Endometrial microvascular endothelial cells (primary cell): ENCODE measurements around the gene TNNT2. TPM values are rescaled to one million over a fixed set of nuclear protein-coding genes. Genes with fewer than 3 reads are reported as not detected.

Experiments used
- in situ Hi-C: cut with HindIII; loops from 2 replicates; pipeline ENCODE4 v1.10.0; 2017; ENCODE audit warnings: low sequenced_read_pairs, low pct_unique_long_range_greater_than_20kb; ENCODE audit errors: inconsistent ontology term
- total RNA-seq: library from RNA; depleted of rRNA; stranded (reverse); fragments of >200 nt; gene quantifications from one replicate; pipeline ENCODE4 v1.2.3, GENCODE V29; 2015; ENCODE audit errors: inconsistent ontology term

TNNT2 gene
- total RNA-seq, 1 donor from 2014 or later, result not detected

DNA sequence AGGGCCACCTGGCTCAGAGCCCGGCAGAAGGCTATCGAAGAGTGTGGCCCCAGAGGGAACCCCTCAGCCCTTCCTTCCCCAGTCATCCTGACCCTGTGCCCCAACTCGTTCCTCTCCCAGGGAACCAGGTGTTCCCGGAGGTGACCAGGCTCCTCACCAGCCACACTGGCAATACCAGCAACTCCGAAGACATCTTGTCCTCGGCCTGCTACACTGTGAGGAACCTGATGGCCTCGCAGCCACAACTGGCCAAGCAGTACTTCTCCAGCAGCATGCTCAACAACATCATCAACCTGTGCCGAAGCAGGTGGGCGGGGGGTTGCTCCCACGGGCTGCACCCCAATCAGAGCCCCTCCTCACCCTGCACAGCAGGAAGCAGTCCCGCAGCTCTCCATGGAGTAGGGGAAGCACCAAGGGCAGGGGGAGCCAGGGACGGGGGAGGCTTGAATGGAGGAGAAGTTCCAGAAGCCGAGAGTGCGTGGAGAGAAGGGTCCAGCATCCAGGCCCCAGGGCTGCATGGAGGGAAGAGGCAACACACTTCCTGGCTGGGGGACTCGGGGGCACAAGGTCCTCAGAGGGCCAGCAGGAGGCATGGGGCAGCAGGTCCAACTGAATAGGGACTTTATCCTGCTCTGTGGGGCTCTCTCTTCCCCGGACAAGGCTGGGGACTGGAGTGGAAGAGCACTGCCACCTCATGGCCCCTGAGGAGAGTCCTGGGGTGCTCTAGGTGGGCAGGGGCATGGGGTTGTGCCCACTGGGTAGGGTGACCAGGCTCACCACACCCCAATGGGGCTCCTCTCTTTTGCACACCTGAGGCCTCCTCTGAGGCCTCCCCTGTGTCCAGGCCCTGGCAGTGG lies 52.4 kb downstream of the TNNT2 start:
- in situ Hi-C loops, result no loop called here

DNA sequence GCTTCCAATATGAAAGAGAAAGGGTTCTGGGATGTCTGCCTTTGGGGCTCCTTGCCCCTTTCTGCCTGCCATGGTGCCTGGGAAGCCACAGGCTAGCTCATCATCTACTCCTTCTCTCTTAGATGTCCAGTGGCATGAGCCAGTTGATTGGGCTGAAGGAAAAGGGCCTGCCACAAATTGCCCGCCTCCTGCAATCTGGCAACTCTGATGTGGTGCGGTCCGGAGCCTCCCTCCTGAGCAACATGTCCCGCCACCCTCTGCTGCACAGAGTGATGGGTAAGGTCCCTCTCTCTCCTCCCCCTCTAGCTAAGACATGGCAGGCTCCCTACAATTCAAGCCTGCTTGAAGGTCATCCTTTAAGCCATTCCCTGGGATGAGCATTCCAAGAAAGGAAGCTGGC lies 53.2 kb downstream of the TNNT2 start:
- in situ Hi-C loops, result no loop called here

DNA sequence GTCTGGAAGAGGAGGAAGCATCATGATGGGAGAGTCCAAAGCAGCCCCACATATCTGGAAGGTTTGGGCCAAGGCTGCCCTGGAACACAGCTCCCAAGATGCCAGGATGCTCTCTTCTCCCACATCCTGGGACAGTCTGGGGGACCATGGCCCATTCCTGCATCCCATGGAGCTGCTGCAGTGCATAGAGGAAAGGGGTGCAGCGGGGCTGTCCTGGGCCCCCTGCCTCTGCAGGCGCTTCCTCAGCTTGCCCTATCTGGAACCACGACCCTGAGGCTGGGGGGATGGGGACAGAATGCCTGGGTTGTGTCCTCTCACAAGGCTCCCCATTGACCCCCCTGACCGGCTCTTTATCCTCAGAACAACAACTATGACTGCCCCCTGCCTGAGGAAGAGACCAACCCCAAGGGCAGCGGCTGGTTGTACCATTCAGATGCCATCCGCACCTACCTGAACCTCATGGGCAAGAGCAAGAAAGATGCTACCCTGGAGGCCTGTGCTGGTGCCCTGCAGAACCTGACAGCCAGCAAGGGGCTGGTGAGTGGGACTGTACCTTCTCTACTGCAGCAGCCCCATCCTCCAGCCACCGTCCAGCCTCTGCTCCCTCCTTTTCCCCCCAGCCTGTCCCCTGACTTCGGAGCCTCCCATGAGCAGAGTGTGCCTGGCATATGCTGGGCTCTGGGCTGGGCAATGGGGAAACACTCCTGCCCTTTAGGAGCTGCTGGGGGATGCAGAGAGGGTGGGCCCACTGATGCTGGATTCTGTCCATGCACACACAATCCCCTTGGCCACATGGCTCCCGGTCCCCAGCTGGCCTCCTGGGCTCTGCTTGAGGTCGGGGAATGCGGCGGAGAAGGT lies 54.6 kb downstream of the TNNT2 start:
- in situ Hi-C loops, result no loop called here

DNA sequence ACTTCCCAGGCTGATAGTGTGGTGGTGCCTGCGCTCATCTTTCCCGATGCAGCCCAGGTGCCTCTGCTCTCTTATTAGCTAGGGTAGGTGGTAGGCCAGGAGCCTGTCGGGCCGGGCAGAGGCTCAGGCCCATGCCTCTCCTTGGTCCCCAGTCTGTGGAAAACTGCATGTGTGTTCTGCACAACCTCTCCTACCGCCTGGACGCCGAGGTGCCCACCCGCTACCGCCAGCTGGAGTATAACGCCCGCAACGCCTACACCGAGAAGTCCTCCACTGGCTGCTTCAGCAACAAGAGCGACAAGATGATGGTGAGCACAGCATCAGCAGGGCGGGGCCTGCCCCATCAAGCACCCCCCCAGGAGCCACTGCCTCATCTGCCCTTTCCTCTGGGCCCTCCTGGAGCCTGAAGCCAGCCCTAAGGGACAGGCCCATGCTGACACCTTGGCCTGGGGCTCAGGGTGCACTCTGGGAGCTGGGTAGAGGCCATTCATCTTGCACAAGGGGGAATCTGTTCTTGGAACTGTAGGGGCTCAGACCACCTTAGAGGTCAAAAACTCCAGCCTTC lies 55.6 kb downstream of the TNNT2 start:
- in situ Hi-C loops, result no loop called here

DNA sequence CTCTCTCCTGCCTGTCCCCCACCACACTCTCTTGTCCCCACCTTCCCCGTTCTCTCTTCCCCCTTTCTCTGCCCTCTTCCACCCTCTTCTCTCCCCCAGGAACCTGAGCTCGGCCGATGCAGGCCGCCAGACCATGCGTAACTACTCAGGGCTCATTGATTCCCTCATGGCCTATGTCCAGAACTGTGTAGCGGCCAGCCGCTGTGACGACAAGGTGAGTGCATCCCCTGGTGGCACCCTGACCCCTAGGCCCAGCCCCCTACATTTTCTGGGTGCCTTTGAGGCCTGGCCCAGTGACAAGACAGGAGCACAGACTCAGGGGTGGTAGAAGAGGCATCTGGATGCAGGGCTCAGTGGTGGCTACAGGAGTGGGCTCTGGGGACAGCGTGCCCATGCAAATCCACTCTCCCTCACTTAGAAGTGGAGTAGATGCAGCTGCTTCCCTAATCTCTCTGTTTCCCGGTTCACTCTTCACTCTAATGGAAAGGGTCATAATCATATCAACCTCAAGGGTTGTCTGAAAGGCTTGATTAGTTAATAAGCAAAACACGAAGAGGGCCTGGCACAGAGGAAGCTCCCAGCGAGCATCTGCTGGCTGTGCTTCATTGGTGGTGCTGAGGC lies 57.2 kb downstream of the TNNT2 start:
- in situ Hi-C loops, result no loop called here

DNA sequence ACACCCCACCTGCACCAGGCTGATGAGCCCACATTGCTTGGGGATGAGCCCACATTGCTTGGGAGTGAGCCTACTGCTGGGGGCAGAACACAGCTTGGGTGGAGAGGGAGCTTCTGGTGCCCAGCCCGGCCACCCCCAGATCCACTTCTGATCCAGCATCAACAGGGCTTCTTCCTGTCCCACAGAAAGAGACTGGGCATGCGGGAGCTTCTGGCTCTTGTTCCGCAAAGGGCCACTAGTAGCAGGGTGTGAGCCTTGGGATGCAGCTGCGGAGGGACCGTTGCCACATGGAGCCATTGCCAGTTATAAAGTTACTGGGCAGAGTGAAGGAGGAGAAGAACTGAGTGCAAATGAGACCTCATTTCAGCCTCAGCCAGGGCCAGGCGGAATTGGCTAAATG lies 57.8 kb downstream of the TNNT2 start:
- in situ Hi-C loops, result no loop called here

DNA sequence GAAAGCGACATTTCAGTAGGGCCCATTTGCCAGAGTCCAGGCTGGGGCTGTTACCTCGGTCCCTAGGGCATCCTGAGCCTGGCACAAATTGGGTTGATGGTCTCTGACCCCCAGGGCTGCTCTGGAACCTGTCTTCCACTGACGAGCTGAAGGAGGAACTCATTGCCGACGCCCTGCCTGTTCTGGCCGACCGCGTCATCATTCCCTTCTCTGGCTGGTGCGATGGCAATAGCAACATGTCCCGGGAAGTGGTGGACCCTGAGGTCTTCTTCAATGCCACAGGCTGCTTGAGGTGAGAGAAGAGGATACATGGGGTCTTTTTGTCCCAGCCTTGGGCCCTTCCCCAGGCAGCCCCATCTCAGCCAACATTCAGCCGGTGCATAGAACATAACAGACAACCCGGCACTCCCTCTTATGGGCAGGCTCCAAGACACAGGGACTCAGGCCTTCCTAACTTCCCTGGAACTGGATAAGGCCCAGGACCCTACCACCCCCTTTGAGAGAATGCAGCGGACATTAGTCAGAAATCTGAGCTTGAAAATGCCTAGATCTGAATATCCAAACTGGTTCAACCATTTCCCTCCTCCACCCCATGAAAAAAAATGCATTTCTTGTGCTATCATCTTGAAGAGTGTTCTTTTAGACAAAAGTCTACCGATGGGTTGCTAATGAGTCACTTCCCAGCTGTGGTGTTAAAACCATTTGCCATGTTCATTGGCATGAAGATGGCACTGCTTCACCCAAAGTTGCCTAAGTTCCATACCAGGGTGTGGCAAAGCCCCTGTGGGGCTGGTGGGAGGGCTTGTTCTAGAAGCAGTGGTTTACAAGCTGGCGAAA lies 58.8 kb downstream of the TNNT2 start:
- in situ Hi-C loops, result no loop called here

DNA sequence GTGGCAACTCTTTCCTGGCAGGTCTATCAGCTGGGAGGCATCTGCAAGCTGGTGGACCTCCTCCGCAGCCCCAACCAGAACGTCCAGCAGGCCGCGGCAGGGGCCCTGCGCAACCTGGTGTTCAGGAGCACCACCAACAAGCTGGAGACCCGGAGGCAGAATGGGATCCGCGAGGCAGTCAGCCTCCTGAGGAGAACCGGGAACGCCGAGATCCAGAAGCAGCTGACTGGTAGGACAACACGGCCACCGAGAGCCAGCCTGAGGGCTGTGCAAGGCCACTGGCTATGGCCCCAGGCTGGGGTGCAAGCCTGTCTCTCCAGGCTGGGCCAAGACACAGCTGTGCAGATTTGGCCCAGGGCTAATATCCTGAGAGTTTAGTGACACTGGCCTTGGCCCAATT lies 59.9 kb downstream of the TNNT2 start:
- in situ Hi-C loops, result no loop called here

DNA sequence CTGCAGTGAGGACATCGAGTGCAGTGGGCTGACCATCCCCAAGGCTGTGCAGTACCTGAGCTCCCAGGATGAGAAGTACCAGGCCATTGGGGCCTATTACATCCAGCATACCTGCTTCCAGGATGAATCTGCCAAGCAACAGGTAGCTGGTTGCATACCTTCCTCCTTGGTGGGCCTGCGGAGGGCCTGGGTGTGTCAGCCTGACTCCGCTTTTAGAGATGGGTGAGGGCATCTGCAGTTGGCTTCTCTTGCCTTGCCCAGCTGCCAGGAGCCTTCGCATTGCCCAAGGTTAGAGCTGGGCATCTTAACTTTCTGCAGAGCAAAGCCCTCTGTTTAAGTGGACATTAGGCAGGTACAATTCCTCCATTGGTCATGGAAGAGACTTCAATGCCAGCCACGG lies 60.9 kb downstream of the TNNT2 start:
- in situ Hi-C loops, result no loop called here

DNA sequence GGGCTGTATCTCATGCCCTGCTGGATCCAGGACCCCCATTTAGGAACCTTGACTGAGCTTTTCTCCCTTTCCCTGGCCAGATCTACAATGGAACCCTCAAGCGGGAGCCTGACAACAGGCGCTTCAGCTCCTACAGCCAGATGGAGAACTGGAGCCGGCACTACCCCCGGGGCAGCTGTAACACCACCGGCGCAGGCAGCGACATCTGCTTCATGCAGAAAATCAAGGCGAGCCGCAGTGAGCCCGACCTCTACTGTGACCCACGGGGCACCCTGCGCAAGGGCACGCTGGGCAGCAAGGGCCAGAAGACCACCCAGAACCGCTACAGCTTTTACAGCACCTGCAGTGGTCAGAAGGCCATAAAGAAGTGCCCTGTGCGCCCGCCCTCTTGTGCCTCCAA lies 64.4 kb downstream of the TNNT2 start:
- in situ Hi-C loops, result no loop called here

DNA sequence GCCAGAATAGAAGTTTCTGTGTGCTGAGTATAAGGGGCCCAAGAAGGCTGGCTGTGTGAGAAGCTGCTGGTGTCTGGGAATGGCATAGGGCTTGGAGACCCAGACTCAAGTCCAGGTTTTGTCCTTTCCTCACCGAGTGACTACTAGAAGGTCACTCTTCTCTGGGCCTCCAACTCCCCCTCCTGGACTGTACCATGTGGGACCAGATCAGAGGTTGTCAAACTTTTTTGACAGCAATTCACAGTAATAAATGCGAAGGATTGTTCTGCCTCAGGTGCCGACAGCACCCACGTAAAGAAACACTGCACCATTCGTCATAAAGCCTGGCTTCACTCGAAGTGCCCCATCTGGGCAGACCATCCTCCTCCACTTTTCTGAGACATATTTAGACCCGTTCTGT lies 65.2 kb downstream of the TNNT2 start:
- in situ Hi-C loops, result no loop called here

DNA sequence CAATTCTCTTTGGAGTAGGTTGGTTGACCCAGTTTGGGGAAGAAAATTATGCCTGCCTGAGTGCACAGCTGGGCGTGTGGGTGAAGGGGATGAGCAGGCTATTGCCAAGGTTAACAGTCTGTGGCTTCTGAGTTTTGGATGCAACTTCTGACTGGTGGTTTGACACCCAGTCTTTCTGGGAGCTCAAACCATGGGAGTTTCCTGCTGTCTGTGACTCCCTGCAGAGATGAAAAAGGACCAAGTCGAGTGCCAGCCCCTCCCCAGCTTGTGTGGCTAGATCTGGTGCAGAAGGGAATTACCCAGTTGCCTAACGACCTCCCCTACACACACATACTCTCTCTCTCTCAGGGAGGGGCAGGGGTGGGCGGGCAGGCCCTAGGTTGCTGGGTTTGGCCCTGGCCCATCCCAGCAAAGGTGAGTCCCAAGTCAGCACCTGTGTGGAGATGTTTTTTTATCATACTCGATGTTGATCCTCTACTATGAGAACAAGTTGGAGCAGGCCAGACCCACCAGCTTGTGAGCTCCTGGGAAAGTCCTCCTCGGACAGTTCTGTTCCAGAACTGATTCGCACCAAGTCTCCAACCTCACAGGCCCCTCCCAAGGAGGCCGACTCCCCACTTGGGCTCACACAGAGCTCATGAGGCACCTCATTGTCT lies 66.0 kb downstream of the TNNT2 start:
- in situ Hi-C loops, result no loop called here

DNA sequence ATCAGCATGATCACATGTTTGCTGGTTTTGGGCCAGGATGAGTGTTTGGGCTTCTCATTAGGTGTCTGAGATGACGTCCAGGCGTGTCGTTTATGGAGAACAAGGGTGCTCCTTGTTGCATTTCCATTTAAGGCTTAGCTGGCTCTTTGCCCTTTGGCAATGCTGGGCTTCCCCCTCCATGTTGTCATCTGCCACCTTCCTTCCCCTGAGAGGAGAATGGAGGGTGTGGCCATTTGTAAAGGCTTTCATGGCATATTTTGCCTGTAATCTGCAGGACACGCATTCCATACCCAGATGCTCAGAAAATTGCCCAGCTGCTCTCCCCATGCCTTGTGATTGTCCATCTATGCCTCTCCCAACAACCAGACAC lies 66.5 kb downstream of the TNNT2 start:
- in situ Hi-C loops, result no loop called here

DNA sequence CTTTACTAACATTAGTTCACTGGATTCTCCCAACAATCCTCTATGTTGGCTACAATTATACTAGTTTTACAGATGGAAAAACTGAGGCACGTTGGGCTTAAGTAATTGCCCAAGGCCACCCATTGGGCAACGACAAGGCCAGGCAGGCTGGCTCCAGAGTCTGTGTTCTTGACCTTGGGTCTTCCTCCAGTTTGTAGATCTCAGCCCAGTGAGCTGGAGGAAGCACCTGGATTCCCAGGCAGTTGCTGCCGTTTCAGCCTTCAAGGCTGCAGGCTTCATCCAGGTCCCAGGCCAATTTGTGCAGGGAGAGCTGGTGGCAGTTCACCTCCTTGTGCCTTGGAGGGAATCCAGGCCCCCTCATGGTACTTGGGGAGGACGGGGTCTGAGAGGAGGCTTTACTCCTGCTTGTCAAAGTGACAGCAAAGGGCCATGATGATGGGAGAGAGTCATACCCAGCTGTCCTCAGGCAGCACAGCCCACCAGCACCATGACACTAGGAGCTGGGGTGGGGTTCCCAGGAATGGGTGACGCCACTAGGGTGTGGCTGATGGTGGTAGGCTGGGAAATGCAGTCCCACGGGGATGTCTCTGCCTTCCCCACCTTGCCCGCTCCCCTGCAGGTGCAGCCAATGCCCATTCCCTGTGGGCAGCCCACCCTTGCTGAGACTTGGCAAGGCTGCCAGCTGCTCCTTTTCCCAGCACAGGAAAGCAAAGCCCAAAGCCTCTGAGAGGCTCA lies 67.1 kb downstream of the TNNT2 start:
- in situ Hi-C loops, result no loop called here

DNA sequence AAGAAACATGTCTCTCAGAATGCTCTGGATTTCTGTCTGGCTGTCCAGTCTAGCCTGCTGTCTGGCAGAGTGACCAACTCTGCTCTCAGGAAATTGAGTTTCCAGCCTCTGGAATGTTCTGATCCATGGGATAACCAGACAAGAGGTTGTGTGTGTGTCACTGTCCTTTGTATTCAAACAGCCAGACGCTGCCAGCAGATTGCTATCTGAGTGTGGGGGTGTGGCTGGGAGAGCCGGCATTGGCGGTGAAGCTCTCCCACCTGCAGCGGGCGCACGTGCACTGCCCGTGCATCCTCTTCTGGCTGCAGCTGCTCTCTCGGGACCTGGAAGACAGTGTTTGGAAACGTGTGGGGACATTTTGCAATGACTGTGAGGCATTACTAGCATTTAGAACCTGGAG lies 68.1 kb downstream of the TNNT2 start:
- in situ Hi-C loops, result no loop called here
